SJSA1 (cell line): ENCODE data around the gene TSHZ2. TPM values are rescaled to one million over a fixed set of nuclear protein-coding genes. Genes with fewer than 3 reads are reported as not detected.
"Not testable (repeated sequence)": the region's sequence is repeated elsewhere in the genome, so short reads cannot be mapped to it uniquely, and the experiment has no call there.

Experiments used
- DNase-seq, 2 experiments: peaks; one replicate each; pipeline ENCODE4 v3.0.0-alpha.2; 2015 to 2020; ENCODE audit warnings: low spot score in 2 of 2, low read depth in 1 of 2
- H3K27ac ChIP-seq: fragments of 250-450 bp; sonication (Bioruptor Pico); 2 replicates; pipeline ENCODE4 v1.5.1; 2020; ENCODE audit warnings: mild to moderate bottlenecking, moderate library complexity
- H3K27me3 ChIP-seq: fragments of 250-450 bp; sonication (Bioruptor Pico); replicated peaks from 2 replicates; pipeline ENCODE4 v1.5.1; 2020; ENCODE audit warnings: mild to moderate bottlenecking, moderate library complexity
- H3K36me3 ChIP-seq: fragments of 250-450 bp; sonication (Bioruptor Pico); 2 replicates; pipeline ENCODE4 v1.5.1; 2020; ENCODE audit warnings: mild to moderate bottlenecking
- H3K4me1 ChIP-seq: fragments of 250-450 bp; sonication (Bioruptor Pico); replicated peaks from 2 replicates; pipeline ENCODE4 v1.6.1; 2021; ENCODE audit warnings: mild to moderate bottlenecking
- H3K4me3 ChIP-seq: fragments of 250-450 bp; sonication (Bioruptor Pico); 2 replicates; pipeline ENCODE4 v1.5.1; 2020; ENCODE audit warnings: mild to moderate bottlenecking
- H3K9me3 ChIP-seq: fragments of 250-450 bp; sonication (Bioruptor Pico); replicated peaks from 2 replicates; pipeline ENCODE4 v1.5.1; 2020; ENCODE audit warnings: mild to moderate bottlenecking
- total RNA-seq: library from RNA; depleted of rRNA; stranded (reverse); fragments of >200 nt; shearing (Covaris generic); gene quantifications from 2 replicates; pipeline ENCODE4 v1.2.3, GENCODE V29; 2014

Gene TSHZ2
- total RNA-seq, 1 experiment from 2014 or later, result not detected

GRCh38 chr20:53411891-53412290 lies 439.7 kb downstream of the TSHZ2 start:
- Histone ChIP-seq H3K36me3 (no peaks in the 10 kb centered on the region), H3K4me3 (no peak overlapping the region), H3K4me1 (no peaks in the 10 kb centered on the region), H3K27ac (no peak overlapping the region), H3K9me3 (no peaks in the 10 kb centered on the region; the same call in 1 of the 2 replicates), H3K27me3 (no peaks in the 10 kb centered on the region)
- no peak for DNase-seq

- no peak overlapping the region for H3K4me3 ChIP-seq
- H3K4me1 ChIP-seq, result no peaks in the 10 kb centered on the region
- no peaks in the 10 kb centered on the region for H3K36me3 ChIP-seq
- no peak overlapping the region for H3K27ac ChIP-seq
- no peak for DNase-seq
- H3K27me3 ChIP-seq, result no peaks in the 10 kb centered on the region
- no peaks in the 10 kb centered on the region; the same call in 1 of the 2 replicates for H3K9me3 ChIP-seq
Observed at GRCh38 chr20:53412577-53413185, 440.5 kb downstream of the TSHZ2 start.

- H3K4me3 ChIP-seq, result no peak overlapping the region
- H3K27ac ChIP-seq, result no peak overlapping the region
- DNase-seq, result no peak
- no peaks in the 10 kb centered on the region for H3K27me3 ChIP-seq
- H3K4me1 ChIP-seq, result no peaks in the 10 kb centered on the region
- no peaks in the 10 kb centered on the region for H3K36me3 ChIP-seq
- no peaks in the 10 kb centered on the region; the same call in 1 of the 2 replicates for H3K9me3 ChIP-seq
Observed at GRCh38 chr20:53413186-53413631, 441.1 kb downstream of the TSHZ2 start.

GRCh38 chr20:53413845-53414244 lies 441.7 kb downstream of the TSHZ2 start:
- H3K9me3 ChIP-seq, H3K27me3 ChIP-seq, H3K4me3 ChIP-seq, DNase-seq, H3K4me1 ChIP-seq, H3K27ac ChIP-seq, H3K36me3 ChIP-seq: not testable (repeated sequence)

- Histone ChIP-seq H3K4me1 (no peaks in the 10 kb centered on the region), H3K27me3 (no peaks in the 10 kb centered on the region), H3K27ac (no peak overlapping the region), H3K36me3 (no peaks in the 10 kb centered on the region), H3K9me3 (no peaks in the 10 kb centered on the region; the same call in 1 of the 2 replicates), H3K4me3 (no peak overlapping the region)
- DNase-seq, result no peak
Observed at GRCh38 chr20:53419693-53420460, 447.7 kb downstream of the TSHZ2 start.

GRCh38 chr20:53421343-53421742 lies 449.2 kb downstream of the TSHZ2 start:
- H3K9me3 ChIP-seq, result no peaks in the 10 kb centered on the region
- no peaks in the 10 kb centered on the region for H3K27me3 ChIP-seq
- no peaks in the 10 kb centered on the region for H3K36me3 ChIP-seq
- no peaks in the 10 kb centered on the region for H3K4me1 ChIP-seq
- no peak for DNase-seq
- H3K4me3 ChIP-seq, result no peak overlapping the region
- no peak overlapping the region for H3K27ac ChIP-seq

GRCh38 chr20:53422039-53422438 lies 449.9 kb downstream of the TSHZ2 start:
- Histone ChIP-seq H3K27ac (no peak overlapping the region), H3K4me1 (no peaks in the 10 kb centered on the region), H3K9me3 (no peaks in the 10 kb centered on the region), H3K36me3 (no peaks in the 10 kb centered on the region), H3K4me3 (no peak overlapping the region), H3K27me3 (no peaks in the 10 kb centered on the region)
- DNase-seq, result no peak

GRCh38 chr20:53423587-53424146 lies 451.5 kb downstream of the TSHZ2 start:
- H3K4me1 ChIP-seq, result no peaks in the 10 kb centered on the region
- H3K4me3 ChIP-seq, result no peak overlapping the region
- no peaks in the 10 kb centered on the region for H3K36me3 ChIP-seq
- H3K27me3 ChIP-seq, result no peaks in the 10 kb centered on the region
- H3K9me3 ChIP-seq, result no peaks in the 10 kb centered on the region
- no peak overlapping the region for H3K27ac ChIP-seq
- no peak for DNase-seq

- Histone ChIP-seq H3K36me3 (no peaks in the 10 kb centered on the region), H3K4me3 (no peak overlapping the region), H3K9me3 (no peaks in the 10 kb centered on the region), H3K27ac (no peak overlapping the region), H3K27me3 (no peaks in the 10 kb centered on the region), H3K4me1 (no peaks in the 10 kb centered on the region)
- DNase-seq, result no peak
Observed at GRCh38 chr20:53425481-53425880, 453.3 kb downstream of the TSHZ2 start.

- no peaks in the 10 kb centered on the region for H3K36me3 ChIP-seq
- no peak overlapping the region for H3K27ac ChIP-seq
- no peak for DNase-seq
- no peaks in the 10 kb centered on the region for H3K4me1 ChIP-seq
- no peaks in the 10 kb centered on the region for H3K27me3 ChIP-seq
- no peaks in the 10 kb centered on the region for H3K9me3 ChIP-seq
- no peak overlapping the region for H3K4me3 ChIP-seq
Observed at GRCh38 chr20:53425941-53426340, 453.8 kb downstream of the TSHZ2 start.

- Histone ChIP-seq H3K27me3 (no peaks in the 10 kb centered on the region), H3K36me3 (no peaks in the 10 kb centered on the region), H3K27ac (no peak overlapping the region), H3K9me3 (no peaks in the 10 kb centered on the region), H3K4me3 (no peak overlapping the region), H3K4me1 (no peaks in the 10 kb centered on the region)
- no peak for DNase-seq
Observed at GRCh38 chr20:53426766-53427312, 454.7 kb downstream of the TSHZ2 start.

GRCh38 chr20:53427951-53428350 lies 455.8 kb downstream of the TSHZ2 start:
- Histone ChIP-seq H3K36me3 (no peaks in the 10 kb centered on the region), H3K9me3 (no peaks in the 10 kb centered on the region), H3K27me3 (peaks cover 8% of the 10 kb centered on the region; the same call in 1 of the 2 replicates), H3K27ac (no peak overlapping the region), H3K4me3 (no peak overlapping the region), H3K4me1 (no peaks in the 10 kb centered on the region)
- no peak for DNase-seq

- DNase-seq, result no peak
- no peaks in the 10 kb centered on the region for H3K4me1 ChIP-seq
- no peak overlapping the region for H3K4me3 ChIP-seq
- no peaks in the 10 kb centered on the region for H3K9me3 ChIP-seq
- H3K36me3 ChIP-seq, result no peaks in the 10 kb centered on the region
- H3K27ac ChIP-seq, result no peak overlapping the region
- H3K27me3 ChIP-seq, result peaks cover 10% of the 10 kb centered on the region; the same call in 1 of the 2 replicates
Observed at GRCh38 chr20:53428588-53428987, 456.4 kb downstream of the TSHZ2 start.

GRCh38 chr20:53428996-53429395 lies 456.8 kb downstream of the TSHZ2 start:
- no peaks in the 10 kb centered on the region for H3K9me3 ChIP-seq
- no peak overlapping the region for H3K27ac ChIP-seq
- H3K4me3 ChIP-seq, result no peak overlapping the region
- no peaks in the 10 kb centered on the region for H3K36me3 ChIP-seq
- DNase-seq, result no peak
- H3K27me3 ChIP-seq, result peaks cover 10% of the 10 kb centered on the region; the same call in 1 of the 2 replicates
- no peaks in the 10 kb centered on the region for H3K4me1 ChIP-seq
